ENCODE data around the gene FOXP1. TPM values are rescaled to one million over a fixed set of nuclear protein-coding genes. Genes with fewer than 3 reads are reported as not detected.
A peak's percentile ranks its signal among the peaks of the same experiment; 100 is the strongest.

Gene FOXP1
- total and polyA plus RNA-seq, 2 of the 13 experiments (the other 11 are each of a cell fraction or from before 2014, with no cell fraction given) = 40.4 to 59.0 TPM

DNA sequence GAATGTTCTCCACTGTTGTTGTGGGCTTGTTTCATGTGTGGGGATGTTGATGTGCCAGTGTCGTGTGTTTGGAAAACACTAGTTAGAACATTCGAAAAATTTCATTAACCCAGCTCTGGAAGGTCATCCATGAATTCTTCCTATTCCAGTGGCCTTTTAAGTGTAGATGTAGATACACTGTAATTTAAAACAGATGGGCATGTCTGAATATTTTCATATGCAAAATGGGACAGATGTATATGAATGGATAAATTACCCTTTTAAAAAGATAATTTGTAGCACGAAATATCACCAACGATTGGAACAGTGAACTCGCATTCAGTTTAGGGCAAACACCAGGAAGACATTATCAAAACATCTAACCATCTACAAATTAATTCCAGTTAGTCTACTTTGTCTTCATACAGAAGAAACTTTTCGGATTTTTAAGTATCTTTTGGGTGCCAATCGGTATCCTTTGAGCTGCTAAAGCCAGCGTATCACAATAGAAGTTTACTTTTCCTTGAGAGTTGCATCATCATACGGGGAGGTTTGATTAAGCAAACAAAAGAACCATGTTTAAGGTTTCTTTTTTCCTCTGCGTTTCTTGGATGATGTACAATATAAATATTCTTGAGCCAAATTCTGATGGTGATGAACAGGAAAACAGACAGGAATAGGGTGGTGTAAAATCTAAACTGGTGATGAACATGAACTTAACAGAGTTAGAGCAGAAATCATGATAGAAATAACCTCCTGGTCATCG lies 528.1 kb downstream of the FOXP1 start:
- CTCF ChIA-PET (ENCODE audit: low intra/inter-chr PET ratio, low total read pairs) = no interaction called here
- no peak overlapping the region for H3K4me2 ChIP-seq (ENCODE audit: low read depth, low read length)
- 89% methylated on average over 11 of the region's 11 CpGs for WGBS (ENCODE audit: low lambda C conversion rate)

More for the DNA sequence above, 528.1 kb downstream of the FOXP1 start:
- no peaks in the 10 kb centered on the region for H3K27me3 ChIP-seq (ENCODE audit: control insufficient read depth in 1 of 2, insufficient read depth in 2 of 2, low read length in 2 of 2)
- ATAC-seq (no peak), FAIRE-seq (no peak), DNase-seq (ENCODE audit: low spot score) (no peak)
- in situ Hi-C loops (cut with HindIII; ENCODE audit: extremely low pct_ligation_motif_present, low pct_unique_long_range_greater_than_20kb) (loop anchor here (10.0 kb wide), 1 partner anchor 529 kb away; the partner anchor contains the start of gene FOXP1), intact Hi-C loops (cut with micrococcal nuclease; ENCODE audit: unreplicated experiment) (no loop called here)
- POLR2A ChIA-PET = interaction anchor here (1.3 kb wide), 1 partner anchor 9 kb away, joined by 4 read pairs; no protein-coding TSS in a partner anchor
- H3K36me3 ChIP-seq (replicated peaks in 1 of 2; ENCODE audit: control insufficient read depth in 1 of 2, insufficient read depth in 2 of 2, low read length in 2 of 2) = peaks cover 4 to 35% of the 10 kb centered on the region in 2 experiments
- peaks cover 73% of the 10 kb centered on the region for H3K79me2 ChIP-seq (ENCODE audit: insufficient read depth, low read length)
- no TSS peak for BruUV-seq (replicated peaks)
- peak; percentile 20 for TF ChIP-seq PRPF4 (IDR thresholded peaks at IDR 0.05; ENCODE audit: low read depth, low read length, poor library complexity, severe bottlenecking)
- no peak for TF ChIP-seq ZNF558 (CRISPR knock-in tag; IDR thresholded peaks at IDR 0.05; ENCODE audit: borderline replicate concordance)
- TF ChIP-seq, protein P1, sequence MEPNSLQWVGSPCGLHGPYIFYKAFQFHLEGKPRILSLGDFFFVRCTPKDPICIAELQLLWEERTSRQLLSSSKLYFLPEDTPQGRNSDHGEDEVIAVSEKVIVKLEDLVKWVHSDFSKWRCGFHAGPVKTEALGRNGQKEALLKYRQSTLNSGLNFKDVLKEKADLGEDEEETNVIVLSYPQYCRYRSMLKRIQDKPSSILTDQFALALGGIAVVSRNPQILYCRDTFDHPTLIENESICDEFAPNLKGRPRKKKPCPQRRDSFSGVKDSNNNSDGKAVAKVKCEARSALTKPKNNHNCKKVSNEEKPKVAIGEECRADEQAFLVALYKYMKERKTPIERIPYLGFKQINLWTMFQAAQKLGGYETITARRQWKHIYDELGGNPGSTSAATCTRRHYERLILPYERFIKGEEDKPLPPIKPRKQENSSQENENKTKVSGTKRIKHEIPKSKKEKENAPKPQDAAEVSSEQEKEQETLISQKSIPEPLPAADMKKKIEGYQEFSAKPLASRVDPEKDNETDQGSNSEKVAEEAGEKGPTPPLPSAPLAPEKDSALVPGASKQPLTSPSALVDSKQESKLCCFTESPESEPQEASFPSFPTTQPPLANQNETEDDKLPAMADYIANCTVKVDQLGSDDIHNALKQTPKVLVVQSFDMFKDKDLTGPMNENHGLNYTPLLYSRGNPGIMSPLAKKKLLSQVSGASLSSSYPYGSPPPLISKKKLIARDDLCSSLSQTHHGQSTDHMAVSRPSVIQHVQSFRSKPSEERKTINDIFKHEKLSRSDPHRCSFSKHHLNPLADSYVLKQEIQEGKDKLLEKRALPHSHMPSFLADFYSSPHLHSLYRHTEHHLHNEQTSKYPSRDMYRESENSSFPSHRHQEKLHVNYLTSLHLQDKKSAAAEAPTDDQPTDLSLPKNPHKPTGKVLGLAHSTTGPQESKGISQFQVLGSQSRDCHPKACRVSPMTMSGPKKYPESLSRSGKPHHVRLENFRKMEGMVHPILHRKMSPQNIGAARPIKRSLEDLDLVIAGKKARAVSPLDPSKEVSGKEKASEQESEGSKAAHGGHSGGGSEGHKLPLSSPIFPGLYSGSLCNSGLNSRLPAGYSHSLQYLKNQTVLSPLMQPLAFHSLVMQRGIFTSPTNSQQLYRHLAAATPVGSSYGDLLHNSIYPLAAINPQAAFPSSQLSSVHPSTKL (CRISPR knock-in tag; IDR thresholded peaks at IDR 0.05) = peak; percentile 39; the same call in 1 of the 2 replicates
- TF ChIP-seq SKI (IDR thresholded peaks at IDR 0.05; ENCODE audit: partially characterized antibody) = no peak
- peak; percentile 68 for TF ChIP-seq CEBPG (CRISPR knock-in tag; IDR thresholded peaks at IDR 0.05)
- TF ChIP-seq, protein P2, sequence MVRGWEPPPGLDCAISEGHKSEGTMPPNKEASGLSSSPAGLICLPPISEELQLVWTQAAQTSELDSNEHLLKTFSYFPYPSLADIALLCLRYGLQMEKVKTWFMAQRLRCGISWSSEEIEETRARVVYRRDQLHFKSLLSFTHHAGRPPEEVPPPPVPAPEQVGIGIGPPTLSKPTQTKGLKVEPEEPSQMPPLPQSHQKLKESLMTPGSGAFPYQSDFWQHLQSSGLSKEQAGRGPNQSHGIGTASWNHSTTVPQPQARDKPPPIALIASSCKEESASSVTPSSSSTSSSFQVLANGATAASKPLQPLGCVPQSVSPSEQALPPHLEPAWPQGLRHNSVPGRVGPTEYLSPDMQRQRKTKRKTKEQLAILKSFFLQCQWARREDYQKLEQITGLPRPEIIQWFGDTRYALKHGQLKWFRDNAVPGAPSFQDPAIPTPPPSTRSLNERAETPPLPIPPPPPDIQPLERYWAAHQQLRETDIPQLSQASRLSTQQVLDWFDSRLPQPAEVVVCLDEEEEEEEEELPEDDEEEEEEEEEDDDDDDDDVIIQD (CRISPR knock-in tag; IDR thresholded peaks at IDR 0.05; ENCODE audit: low read depth) = peak; percentile 13; the same call in 1 of the 2 replicates
- TF ChIP-seq, protein P3, sequence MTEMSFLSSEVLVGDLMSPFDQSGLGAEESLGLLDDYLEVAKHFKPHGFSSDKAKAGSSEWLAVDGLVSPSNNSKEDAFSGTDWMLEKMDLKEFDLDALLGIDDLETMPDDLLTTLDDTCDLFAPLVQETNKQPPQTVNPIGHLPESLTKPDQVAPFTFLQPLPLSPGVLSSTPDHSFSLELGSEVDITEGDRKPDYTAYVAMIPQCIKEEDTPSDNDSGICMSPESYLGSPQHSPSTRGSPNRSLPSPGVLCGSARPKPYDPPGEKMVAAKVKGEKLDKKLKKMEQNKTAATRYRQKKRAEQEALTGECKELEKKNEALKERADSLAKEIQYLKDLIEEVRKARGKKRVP (CRISPR knock-in tag; IDR thresholded peaks at IDR 0.05) = peak in 1 of 2 experiments; percentile 59; a peak in 2 of 4 replicates
- peak; percentile 71; the same call in 1 of the 2 replicates for TF ChIP-seq CEBPB (IDR thresholded peaks at IDR 0.05; ENCODE audit: borderline replicate concordance, low read depth, low read length)
- TF ChIP-seq ZNF570 (CRISPR knock-in tag; IDR thresholded peaks at IDR 0.05; ENCODE audit: borderline replicate concordance) = no peak
- no peak overlapping the region for H3K4me3 ChIP-seq (replicated peaks in 1 of 3; ENCODE audit: insufficient read depth in 1 of 3, low read depth in 2 of 3, low read length in 3 of 3)
- H3K4me1 ChIP-seq (ENCODE audit: insufficient read depth, low read length) = peaks cover 88% of the 10 kb centered on the region
- H3K9ac ChIP-seq (ENCODE audit: insufficient read depth, low read depth, low read length) = no peak overlapping the region
- no peaks in the 10 kb centered on the region for H3K9me3 ChIP-seq (ENCODE audit: low read length)
- H2AFZ ChIP-seq (ENCODE audit: low read length) = no peak overlapping the region
- no peak overlapping the region for H3K27ac ChIP-seq (ENCODE audit: extremely low read length, insufficient read depth, low read length)
- peaks cover 5% of the 10 kb centered on the region for H4K20me1 ChIP-seq (ENCODE audit: insufficient read depth, low read length)
